Stimulated activated naive B cell treated with anti-CD40 and anti-IgM and Interleukin-4, amounts not matched to agents 10 μg/mL and 1 μg/mL and 100 μg/mL, for 72 hours (primary cell): ENCODE measurements around the gene FXYD6.
A peak's percentile ranks its signal among the peaks of the same experiment; 100 is the strongest.

Experiments
- ATAC-seq, 2 donors: fragments of 150-1000 bp; cut with Tn5 transposase; replicated peaks; 2 replicates each; pipeline ENCODE4 v1.10.0; 2021; ENCODE audit warnings: moderate library complexity in 1 of 2
- DNase-seq: peaks from one replicate; pipeline ENCODE4 v3.0.0; 2021
- H3K27ac Mint-ChIP-seq: one replicate; pipeline ENCODE4 v1.8.0; 2022; ENCODE audit warnings: mild to moderate bottlenecking, mixed read lengths
- H3K27me3 Mint-ChIP-seq, 2 donors: one replicate each; pipeline ENCODE4 v1.8.0; 2022; ENCODE audit warnings: mixed read lengths in 2 of 2
- H3K36me3 Mint-ChIP-seq, 2 donors: one replicate each; pipeline ENCODE4 v1.8.0; 2022; ENCODE audit warnings: mixed read lengths in 2 of 2, mild to moderate bottlenecking in 1 of 2
- H3K4me1 Mint-ChIP-seq, 2 donors: one replicate each; pipeline ENCODE4 v1.8.0; 2022; ENCODE audit warnings: mixed read lengths in 2 of 2, mild to moderate bottlenecking in 1 of 2
- H3K4me3 Mint-ChIP-seq, 2 donors: one replicate each; pipeline ENCODE4 v1.8.0; 2022; ENCODE audit warnings: mild to moderate bottlenecking in 2 of 2, mixed read lengths in 2 of 2, moderate library complexity in 1 of 2
- H3K9me3 Mint-ChIP-seq, 2 donors: one replicate each; pipeline ENCODE4 v1.8.0; 2022; ENCODE audit warnings: mixed read lengths in 2 of 2, mild to moderate bottlenecking in 1 of 2

The FXYD6 gene

DNA sequence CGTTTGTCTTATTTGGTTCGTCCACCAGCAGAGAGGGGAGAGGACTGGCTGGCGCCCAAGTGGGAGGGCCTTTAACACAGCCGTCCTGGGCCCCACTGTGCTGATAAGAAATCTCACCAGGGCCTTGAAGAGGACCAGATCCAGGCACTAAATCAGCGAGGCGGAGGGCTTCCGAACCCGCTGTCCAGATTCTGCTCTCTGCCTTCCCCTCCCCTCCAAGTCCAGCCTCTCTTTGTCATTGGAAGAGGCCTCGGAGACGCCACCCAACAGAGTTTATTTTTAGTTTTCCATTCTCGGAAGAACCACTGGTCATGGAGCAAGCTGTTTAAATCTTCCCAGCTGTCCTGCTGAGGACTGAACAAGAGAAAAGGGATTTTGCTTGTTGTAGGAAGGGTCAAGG is 9.3 kb upstream of the FXYD6 start:
- peaks cover under 1 to 2% of the 10 kb centered on the region in 2 donors for H3K9me3 Mint-ChIP-seq
- no peaks in the 10 kb centered on the region for H3K4me1 Mint-ChIP-seq
- peaks cover 32 to 47% of the 10 kb centered on the region in 2 donors for H3K27me3 Mint-ChIP-seq
- DNase-seq (no peak), ATAC-seq (no peak)
- no peaks in the 10 kb centered on the region for H3K36me3 Mint-ChIP-seq
- H3K4me3 Mint-ChIP-seq = no peak overlapping the region
- H3K27ac Mint-ChIP-seq = no peak overlapping the region

DNA sequence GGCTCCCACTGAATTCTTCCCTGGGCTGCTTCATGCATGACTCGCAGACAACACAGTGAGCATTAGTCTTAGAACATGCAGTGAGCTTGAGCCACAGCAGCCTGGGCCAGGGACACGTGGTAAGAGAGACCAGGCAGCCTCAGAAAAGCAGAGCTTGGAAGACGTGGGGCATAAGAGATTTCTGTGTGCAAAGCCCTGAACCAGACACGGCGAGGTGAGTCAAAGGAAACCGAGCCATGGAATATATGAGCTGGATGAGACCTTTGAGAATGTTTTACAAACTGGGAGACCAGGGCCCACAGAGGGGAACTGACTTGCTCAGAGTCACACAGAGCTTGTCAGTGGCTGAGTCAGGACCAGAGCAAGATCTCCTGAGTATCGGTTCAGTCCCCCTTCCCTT is 8.5 kb upstream of the FXYD6 start:
- Mint-ChIP-seq H3K27ac (no peak overlapping the region), H3K9me3 (peaks cover 0 to 2% of the 10 kb centered on the region in 2 donors), H3K36me3 (no peaks in the 10 kb centered on the region), H3K4me3 (no peak overlapping the region), H3K4me1 (no peaks in the 10 kb centered on the region), H3K27me3 (peaks cover 40 to 52% of the 10 kb centered on the region in 2 donors)
- no peak for DNase-seq
- no peak for ATAC-seq

DNA sequence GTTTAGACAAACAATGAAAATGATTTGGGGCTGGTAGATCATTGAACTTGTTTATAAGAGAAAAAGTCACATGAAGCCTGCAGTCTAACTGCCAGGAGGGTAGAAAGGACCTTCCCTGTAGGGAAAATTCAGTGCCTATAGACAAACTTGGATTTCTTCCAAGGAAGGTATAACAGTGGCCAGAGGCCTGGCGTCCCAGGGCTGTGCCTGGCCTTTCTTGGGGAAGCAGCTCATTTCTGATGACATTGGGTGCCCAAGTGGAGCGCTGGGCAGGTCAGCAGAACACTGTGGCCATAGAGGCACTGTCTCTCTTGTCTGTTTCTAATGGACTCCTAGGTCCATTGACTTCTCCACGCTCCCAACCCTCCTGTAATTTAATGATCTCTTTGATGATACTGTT is 6.6 kb upstream of the FXYD6 start:
- no peaks in the 10 kb centered on the region for H3K36me3 Mint-ChIP-seq
- no peak overlapping the region for H3K4me3 Mint-ChIP-seq
- H3K27me3 Mint-ChIP-seq = peaks cover 54 to 56% of the 10 kb centered on the region in 2 donors
- H3K27ac Mint-ChIP-seq = no peak overlapping the region
- no peak for ATAC-seq
- no peaks in the 10 kb centered on the region for H3K4me1 Mint-ChIP-seq
- no peak for DNase-seq
- no peaks in the 10 kb centered on the region for H3K9me3 Mint-ChIP-seq

- Mint-ChIP-seq H3K9me3 (no peaks in the 10 kb centered on the region), H3K27me3 (peaks cover 57 to 58% of the 10 kb centered on the region in 2 donors), H3K4me1 (no peaks in the 10 kb centered on the region)
These were observed 6.0 kb upstream of the FXYD6 start for GRCh38 chr11:117882311-117882905.

GRCh38 chr11:117881217-117881616 is 4.8 kb upstream of the FXYD6 start:
- H3K27ac Mint-ChIP-seq = no peak overlapping the region
- peaks cover 4 to 10% of the 10 kb centered on the region in 2 donors for H3K4me1 Mint-ChIP-seq
- no peaks in the 10 kb centered on the region for H3K36me3 Mint-ChIP-seq
- no peak for DNase-seq
- H3K9me3 Mint-ChIP-seq = no peaks in the 10 kb centered on the region
- H3K4me3 Mint-ChIP-seq = no peak overlapping the region
- ATAC-seq = no peak
- peaks cover 59 to 63% of the 10 kb centered on the region in 2 donors for H3K27me3 Mint-ChIP-seq

More at GRCh38 chr11:117882311-117882905, 6.0 kb upstream of the FXYD6 start:
- no peak for DNase-seq
- no peak overlapping the region for H3K4me3 Mint-ChIP-seq
- no peak for ATAC-seq
- no peak overlapping the region for H3K27ac Mint-ChIP-seq
- H3K36me3 Mint-ChIP-seq = no peaks in the 10 kb centered on the region

GRCh38 chr11:117879516-117880480 is 3.3 kb upstream of the FXYD6 start:
- H3K9me3 Mint-ChIP-seq = no peaks in the 10 kb centered on the region
- H3K36me3 Mint-ChIP-seq = no peaks in the 10 kb centered on the region
- no peak overlapping the region for H3K4me3 Mint-ChIP-seq
- H3K4me1 Mint-ChIP-seq = peaks cover 12 to 24% of the 10 kb centered on the region in 2 donors
- DNase-seq (no peak), ATAC-seq (no peak)
- peaks cover 64% of the 10 kb centered on the region in 2 donors for H3K27me3 Mint-ChIP-seq
- no peak overlapping the region for H3K27ac Mint-ChIP-seq

- no peaks in the 10 kb centered on the region for H3K36me3 Mint-ChIP-seq
- H3K9me3 Mint-ChIP-seq = no peaks in the 10 kb centered on the region
- ATAC-seq (no peak), DNase-seq (no peak)
- no peak overlapping the region for H3K27ac Mint-ChIP-seq
- H3K4me1 Mint-ChIP-seq = peaks cover 12 to 30% of the 10 kb centered on the region in 2 donors
- no peak overlapping the region for H3K4me3 Mint-ChIP-seq
- peaks cover 66 to 72% of the 10 kb centered on the region in 2 donors for H3K27me3 Mint-ChIP-seq
These were observed 2.5 kb upstream of the FXYD6 start for GRCh38 chr11:117878939-117879475.

DNA sequence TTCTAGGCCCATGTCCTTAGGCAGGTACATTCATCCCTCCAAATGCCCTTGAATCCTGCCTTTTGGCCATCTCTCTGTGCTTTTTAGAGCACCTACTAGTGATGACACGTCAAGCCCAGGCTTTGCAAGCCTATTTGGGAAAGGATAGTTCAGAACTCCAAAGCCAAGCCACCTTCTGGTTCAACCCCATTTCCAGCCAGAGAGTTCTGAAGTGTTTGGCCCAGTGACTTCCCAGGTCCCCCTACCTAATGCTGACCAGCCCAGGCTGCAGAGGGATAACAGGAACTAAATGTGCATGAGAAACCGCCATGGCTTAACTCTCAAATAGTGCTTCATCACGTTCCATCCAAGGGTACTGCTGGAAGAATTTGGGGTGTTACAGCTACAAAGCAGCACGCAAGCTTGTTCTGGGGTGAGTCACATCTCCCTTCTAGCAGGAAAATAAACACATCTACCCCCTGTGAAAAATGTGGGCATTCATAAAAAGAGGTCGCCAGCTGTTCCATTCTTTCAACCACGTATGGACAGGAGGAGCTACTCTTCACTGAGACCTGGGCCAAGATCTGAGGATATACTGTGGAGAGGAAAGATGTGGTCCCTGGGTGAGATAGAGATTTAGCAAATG is 2.0 kb upstream of the FXYD6 start:
- no peak for DNase-seq
- Mint-ChIP-seq H3K4me1 (peaks cover 12 to 34% of the 10 kb centered on the region in 2 donors), H3K36me3 (no peaks in the 10 kb centered on the region), H3K4me3 (no peak overlapping the region), H3K27ac (no peak overlapping the region), H3K27me3 (peaks cover 68 to 77% of the 10 kb centered on the region in 2 donors), H3K9me3 (no peaks in the 10 kb centered on the region)
- ATAC-seq = no peak

- Mint-ChIP-seq H3K27ac (no peak overlapping the region), H3K36me3 (no peaks in the 10 kb centered on the region), H3K9me3 (no peaks in the 10 kb centered on the region), H3K4me1 (peaks cover 12 to 34% of the 10 kb centered on the region in 2 donors), H3K4me3 (peak overlapping the region; percentile 58 to 68), H3K27me3 (peaks cover 70 to 89% of the 10 kb centered on the region in 2 donors)
- no peak for DNase-seq
- ATAC-seq = no peak
These were observed 794 bp upstream of the FXYD6 start for GRCh38 chr11:117877120-117877784.

GRCh38 chr11:117876059-117876340 is 458 bp downstream of the FXYD6 start:
- peaks cover 66 to 90% of the 10 kb centered on the region in 2 donors for H3K27me3 Mint-ChIP-seq
- ATAC-seq (peak; percentile 17 to 31), DNase-seq (no peak)
- H3K36me3 Mint-ChIP-seq = no peaks in the 10 kb centered on the region
- H3K9me3 Mint-ChIP-seq = no peaks in the 10 kb centered on the region
- peak overlapping the region; percentile 68 for H3K27ac Mint-ChIP-seq
- peak overlapping the region; percentile 79 to 84 for H3K4me3 Mint-ChIP-seq
- H3K4me1 Mint-ChIP-seq = peaks cover 12 to 34% of the 10 kb centered on the region in 2 donors

- Mint-ChIP-seq H3K27me3 (peaks cover 63 to 91% of the 10 kb centered on the region in 2 donors), H3K27ac (peak overlapping the region; percentile 68)
- no peak for DNase-seq
These were observed 938 bp downstream of the FXYD6 start for GRCh38 chr11:117875382-117876058.

GRCh38 chr11:117874910-117875381 is 1.5 kb downstream of the FXYD6 start:
- Mint-ChIP-seq H3K36me3 (no peaks in the 10 kb centered on the region), H3K4me3 (peak overlapping the region in 1 of 2 donors; percentile 3), H3K27me3 (peaks cover 58 to 86% of the 10 kb centered on the region in 2 donors), H3K27ac (no peak overlapping the region), H3K4me1 (peaks cover 12 to 35% of the 10 kb centered on the region in 2 donors), H3K9me3 (no peaks in the 10 kb centered on the region)
- DNase-seq = no peak
- peak in 1 of 2 donors; percentile 24 for ATAC-seq

More at GRCh38 chr11:117875382-117876058, 938 bp downstream of the FXYD6 start:
- ATAC-seq = peak; percentile 36 to 42
- Mint-ChIP-seq H3K4me1 (peaks cover 12 to 34% of the 10 kb centered on the region in 2 donors), H3K36me3 (no peaks in the 10 kb centered on the region), H3K9me3 (no peaks in the 10 kb centered on the region), H3K4me3 (peak overlapping the region; percentile 79 to 84)

DNA sequence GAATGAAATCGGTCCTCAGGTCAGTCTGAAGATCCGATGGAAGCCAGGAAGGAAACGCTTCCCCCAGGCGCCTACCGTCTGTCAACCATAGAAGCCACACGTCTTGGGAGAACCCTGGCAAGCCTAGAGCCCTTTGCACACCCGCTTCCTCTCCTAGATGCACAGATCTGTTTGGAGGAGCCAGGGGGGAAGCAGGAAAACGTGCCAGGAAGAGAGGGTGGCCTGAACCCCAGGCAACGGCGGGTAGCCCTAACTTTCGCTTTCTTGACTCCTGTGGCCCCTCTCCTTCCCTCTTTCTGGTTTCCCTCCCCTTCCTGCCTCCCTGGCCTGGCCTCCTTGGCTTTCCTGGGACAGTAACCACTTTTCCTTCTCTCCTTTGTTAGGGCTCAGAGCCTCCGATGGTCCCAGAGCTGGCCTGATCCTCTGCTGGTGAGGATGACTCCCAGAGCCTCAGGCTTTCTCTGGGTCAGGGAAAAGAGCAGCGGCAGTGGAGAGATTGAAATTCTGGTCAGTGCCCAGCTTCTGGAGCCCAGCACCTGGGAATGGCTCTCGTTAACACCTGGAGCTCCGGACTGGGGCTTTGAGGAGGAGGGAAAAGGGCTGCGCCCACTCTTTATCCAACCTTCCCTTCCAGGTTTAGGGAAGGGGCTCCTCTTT is 2.1 kb downstream of the FXYD6 start:
- peaks cover 55 to 85% of the 10 kb centered on the region in 2 donors for H3K27me3 Mint-ChIP-seq
- DNase-seq (no peak), ATAC-seq (no peak)
- peaks cover 12 to 39% of the 10 kb centered on the region in 2 donors for H3K4me1 Mint-ChIP-seq
- no peaks in the 10 kb centered on the region for H3K9me3 Mint-ChIP-seq
- no peaks in the 10 kb centered on the region for H3K36me3 Mint-ChIP-seq
- H3K27ac Mint-ChIP-seq = no peak overlapping the region
- no peak overlapping the region for H3K4me3 Mint-ChIP-seq
